HepG2 (cell line): ENCODE measurements around the gene ERV3-1. TPM values are rescaled to one million over a fixed set of nuclear protein-coding genes. Genes with fewer than 3 reads are reported as not detected.

Source experiments
- AGO2 ChIP-seq: fragments of 200-400 bp; formaldehyde crosslinking; optimal IDR thresholded peaks from 2 replicates; pipeline ENCODE3; 2017; ENCODE audit warnings: mild to moderate bottlenecking, low read depth, low read length, moderate library complexity
- BCLAF1 ChIP-seq: fragments of 450-650 bp; IDR thresholded peaks from 2 replicates; pipeline ENCODE4 v1.6.1; 2017; ENCODE audit warnings: mild to moderate bottlenecking
- GATA4 ChIP-seq: sonication (generic); IDR thresholded peaks from 2 replicates; pipeline ENCODE4 v1.6.1; 2016; ENCODE audit warnings: antibody characterized with exemption, low read depth, borderline replicate concordance
- NFATC3 ChIP-seq: sonication (generic); formaldehyde crosslinking; IDR thresholded peaks from 2 replicates; pipeline ENCODE4 v1.5.1; 2020; ENCODE audit warnings: mild to moderate bottlenecking, missing genetic modification reagents
- PHF20 ChIP-seq: sonication (generic); formaldehyde crosslinking; IDR thresholded peaks from 2 replicates; pipeline ENCODE4 v1.5.0; 2020; ENCODE audit warnings: mild to moderate bottlenecking, missing genetic modification reagents
- POGK ChIP-seq: sonication (generic); formaldehyde crosslinking; conservative IDR thresholded peaks from 2 replicates; pipeline ENCODE4 v1.8.0; 2022; ENCODE audit warnings: mild to moderate bottlenecking, moderate library complexity, missing genetic modification reagents
- PRMT3 ChIP-seq: sonication (generic); formaldehyde crosslinking; IDR thresholded peaks from 2 replicates; pipeline ENCODE4 v1.8.1; 2022; ENCODE audit warnings: low read depth, mild to moderate bottlenecking, moderate library complexity, missing genetic modification reagents, borderline replicate concordance
- SOX6 ChIP-seq, 2 experiments: fragments of 450-650 bp in 1 of 2; sonication (generic) in 1 of 2; formaldehyde crosslinking in 1 of 2; IDR thresholded peaks; 2 replicates each; pipeline versions ENCODE4 v1.4.0 to v1.6.1; 2017 to 2020; ENCODE audit warnings: antibody characterized with exemption in 1 of 2, mild to moderate bottlenecking in 1 of 2, missing genetic modification reagents in 1 of 2
- TAF1 ChIP-seq: sonication (generic); formaldehyde crosslinking; IDR thresholded peaks from 2 replicates; pipeline ENCODE4 v1.4.0; 2020; ENCODE audit warnings: missing genetic modification reagents
- ZBTB1 ChIP-seq: sonication (generic); formaldehyde crosslinking; IDR thresholded peaks from 2 replicates; pipeline ENCODE4 v1.4.0; 2020; ENCODE audit warnings: missing genetic modification reagents, borderline replicate concordance
- ZKSCAN5 ChIP-seq: sonication (generic); formaldehyde crosslinking; IDR thresholded peaks from 2 replicates; pipeline ENCODE4 v1.5.1; 2020; ENCODE audit warnings: mild to moderate bottlenecking, missing genetic modification reagents
- ZNF180 ChIP-seq: sonication (generic); formaldehyde crosslinking; IDR thresholded peaks from 2 replicates; pipeline ENCODE4 v1.4.0; 2020; ENCODE audit warnings: low read depth, missing genetic modification reagents, borderline replicate concordance
- ZNF280B ChIP-seq: sonication (generic); formaldehyde crosslinking; IDR thresholded peaks from 2 replicates; pipeline ENCODE4 v1.5.0; 2020; ENCODE audit warnings: missing genetic modification reagents, mild to moderate bottlenecking, borderline replicate concordance
- ZNF609 ChIP-seq: sonication (generic); formaldehyde crosslinking; IDR thresholded peaks from 2 replicates; pipeline ENCODE4 v1.4.0; 2020; ENCODE audit warnings: mild to moderate bottlenecking, missing genetic modification reagents, borderline replicate concordance
- ZNF839 ChIP-seq: sonication (generic); formaldehyde crosslinking; IDR thresholded peaks from 2 replicates; pipeline ENCODE4 v1.4.0; 2020; ENCODE audit warnings: missing genetic modification reagents, mild to moderate bottlenecking, borderline replicate concordance
- ZSCAN25 ChIP-seq: sonication (generic); formaldehyde crosslinking; IDR thresholded peaks from 2 replicates; pipeline ENCODE4 v1.8.0; 2022; ENCODE audit warnings: mild to moderate bottlenecking, missing genetic modification reagents
- polyA plus RNA-seq, 8 experiments: library from polyadenylated mRNA; depleted of rRNA in 3 of 8; stranded (reverse) in 7 of 8; unstranded in 1 of 8; fragments of >200 nt; fragmentation: Illumina TruSeq in 4 of 8; extraction: Trizol in 4 of 8; gene quantifications; 2 replicates each; pipeline versions ENCODE4 v1.2.1 to v1.2.3, GENCODE V29; 2011 to 2016; ENCODE audit warnings: low read depth in 4 of 8, missing spikeins in 1 of 8, mixed read lengths in 1 of 8; ENCODE audit not compliant: insufficient read depth in 1 of 8
- total RNA-seq, 5 experiments: library from RNA; depleted of rRNA; stranded (reverse); fragments of >200 nt; fragmentation: Illumina TruSeq; extraction: Trizol; gene quantifications; 2 replicates each; pipeline ENCODE4 v1.2.3, GENCODE V29; 2016; ENCODE audit warnings: low read depth in 1 of 5

The ERV3-1 gene
- total and polyA plus RNA-seq, 2 of the 13 experiments (the other 11 are each of a cell fraction or from before 2014, with no cell fraction given) = 20.4 to 86.3 TPM

DNA sequence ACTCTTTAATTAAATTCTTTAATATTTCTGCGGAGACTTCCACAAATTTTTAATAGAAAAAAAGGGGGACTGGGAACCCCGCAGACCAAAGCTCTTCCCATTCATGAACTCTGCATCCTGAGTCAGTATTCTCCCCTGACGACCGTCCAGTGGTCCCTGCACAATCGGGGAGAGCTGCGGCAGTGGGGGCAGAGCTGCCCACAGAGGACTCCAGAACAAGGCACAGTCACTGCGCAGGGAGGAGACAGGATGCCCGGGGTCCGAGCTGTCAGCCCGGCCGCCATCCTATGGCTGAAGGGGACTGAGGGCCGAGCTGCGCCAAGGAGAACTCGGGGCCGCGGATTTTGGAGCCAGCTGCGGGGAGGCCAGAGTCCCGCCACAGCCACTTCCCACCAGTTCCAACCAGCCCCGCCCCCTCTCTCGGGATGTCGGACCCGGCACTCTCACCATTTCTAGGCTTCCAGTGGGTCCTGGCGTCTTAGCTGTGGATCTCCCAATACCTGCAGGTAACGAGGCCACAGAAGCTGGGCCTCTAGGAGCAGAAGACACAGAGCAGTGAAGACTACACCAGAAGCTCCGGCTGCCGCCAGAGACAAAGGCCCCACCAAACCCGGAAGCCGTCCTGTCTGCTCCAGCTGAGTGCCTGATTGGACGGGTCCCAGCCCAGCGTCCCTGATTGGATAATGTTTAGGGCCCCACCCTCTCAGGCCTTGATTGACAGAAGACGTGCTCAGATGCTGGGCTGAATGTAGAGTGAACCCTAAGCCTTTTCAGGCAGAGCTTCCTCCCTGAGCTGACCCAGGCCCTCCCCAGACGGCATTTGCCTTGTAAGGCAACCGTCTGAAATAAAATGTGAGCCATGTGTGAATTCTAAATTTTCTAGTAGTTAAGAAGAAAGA, at the start of gene ERV3-1 (continued):
- TF ChIP-seq ZKSCAN5 (CRISPR knock-in tag) (no peak), GATA4 (peak; percentile 48; the same call in 1 of the 2 replicates), AGO2 (peak; percentile 54), SOX6 (IDR thresholded peaks at IDR 0.05) (no peak), SOX6 (CRISPR knock-in tag; IDR thresholded peaks at IDR 0.05) (peak; percentile 60), NFATC3 (CRISPR knock-in tag) (0 out of 2 replicates have a peak, but pooled peaks have one; percentile 83), ZBTB1 (CRISPR knock-in tag) (no peak), PHF20 (CRISPR knock-in tag) (peak; percentile 69), TAF1 (CRISPR knock-in tag) (peak; percentile 95), ZNF609 (peak; percentile 59; the same call in 1 of the 2 replicates), POGK (CRISPR knock-in tag) (peak; percentile 62; the same call in 1 of the 2 replicates), ZNF180 (CRISPR knock-in tag) (no peak), ZNF280B (CRISPR knock-in tag) (peak; percentile 50; the same call in 1 of the 2 replicates), ZNF839 (peak; percentile 41; the same call in 1 of the 2 replicates), PRMT3 (CRISPR knock-in tag) (0 out of 2 replicates have a peak, but pooled peaks have one; percentile 32), BCLAF1 (no peak), ZSCAN25 (CRISPR knock-in tag) (peak; percentile 73; the same call in 1 of the 2 replicates)
